Measurements from ENCODE around the gene CHRNG.

The CHRNG gene

GRCh38 chr2:232576995-232577394 lies 37.5 kb downstream of the CHRNG start:
- no peak for DNase-seq (ENCODE audit: low spot score)

GRCh38 chr2:232577841-232578240 lies 38.3 kb downstream of the CHRNG start:
- no peak for DNase-seq (ENCODE audit: low spot score)

- no peak for DNase-seq (ENCODE audit: low spot score)
Measured at GRCh38 chr2:232578626-232579025, 39.1 kb downstream of the CHRNG start.

- DNase-seq (ENCODE audit: low spot score) = no peak
Measured at GRCh38 chr2:232580648-232580981, 41.1 kb downstream of the CHRNG start.

- DNase-seq (ENCODE audit: low spot score) = no peak
Measured at GRCh38 chr2:232581725-232582124, 42.2 kb downstream of the CHRNG start.

GRCh38 chr2:232584238-232584637 lies 44.7 kb downstream of the CHRNG start:
- no peak for DNase-seq (ENCODE audit: low spot score)

- DNase-seq (ENCODE audit: low spot score) = no peak
Measured at GRCh38 chr2:232586943-232587505, 47.5 kb downstream of the CHRNG start.

- no peak for DNase-seq (ENCODE audit: low spot score)
Measured at GRCh38 chr2:232587512-232587911, 48.0 kb downstream of the CHRNG start.

- no peak for DNase-seq (ENCODE audit: low spot score)
Measured at GRCh38 chr2:232588031-232588430, 48.5 kb downstream of the CHRNG start.

- DNase-seq (ENCODE audit: low spot score) = peak; percentile 72
Measured at GRCh38 chr2:232588680-232589585, 49.4 kb downstream of the CHRNG start.

GRCh38 chr2:232592772-232593395 lies 53.4 kb downstream of the CHRNG start:
- DNase-seq (ENCODE audit: low spot score) = no peak

- DNase-seq (ENCODE audit: low spot score) = no peak
Measured at GRCh38 chr2:232593982-232594381, 54.5 kb downstream of the CHRNG start.
